Epithelial cell of esophagus (primary cell): ENCODE data around the gene ECHS1.
"Not testable (repeated sequence)": the region's sequence is repeated elsewhere in the genome, so short reads cannot be mapped to it uniquely, and the experiment has no call there.

Source experiments
- DNase-seq: peaks from one replicate; pipeline ENCODE4 v3.0.0; 2010; ENCODE audit warnings: low read depth
- H3K4me3 ChIP-seq: 2 replicates; pipeline ENCODE4 v1.5.1; 2011; ENCODE audit warnings: mild to moderate bottlenecking, low read length, control low read depth
- CTCF ChIP-seq: IDR thresholded peaks from 2 replicates; pipeline ENCODE4 v1.5.1; 2011; ENCODE audit warnings: low read depth, mild to moderate bottlenecking, low read length, control low read depth, inconsistent platforms; ENCODE audit not compliant: insufficient read depth; ENCODE audit errors: missing control alignments

Gene ECHS1

GRCh38 chr10:133391249-133391635, 18.1 kb upstream of the ECHS1 start:
- no peak for DNase-seq
- no peak for TF ChIP-seq CTCF
- H3K4me3 ChIP-seq: no peak overlapping the region

GRCh38 chr10:133390597-133391248, 17.6 kb upstream of the ECHS1 start:
- no peak overlapping the region for H3K4me3 ChIP-seq
- no peak for TF ChIP-seq CTCF
- DNase-seq: no peak

- DNase-seq: no peak
- no peak for TF ChIP-seq CTCF
- H3K4me3 ChIP-seq: no peak overlapping the region
Observed at GRCh38 chr10:133388973-133389818, 16.0 kb upstream of the ECHS1 start.

GRCh38 chr10:133388236-133388972, 15.2 kb upstream of the ECHS1 start:
- TF ChIP-seq CTCF: no peak
- no peak overlapping the region for H3K4me3 ChIP-seq
- DNase-seq: no peak

GRCh38 chr10:133386951-133387350, 13.8 kb upstream of the ECHS1 start:
- H3K4me3 ChIP-seq, DNase-seq: not testable (repeated sequence)

- no peak overlapping the region for H3K4me3 ChIP-seq
- TF ChIP-seq CTCF: no peak
- DNase-seq: no peak
Observed at GRCh38 chr10:133385214-133385613, 12.1 kb upstream of the ECHS1 start.

- no peak for TF ChIP-seq CTCF
- DNase-seq: no peak
Observed at GRCh38 chr10:133384071-133384470, 10.9 kb upstream of the ECHS1 start.

More at GRCh38 chr10:133384071-133384470, 10.9 kb upstream of the ECHS1 start:
- no peak overlapping the region for H3K4me3 ChIP-seq
